Uterus (tissue), 4 donors: ENCODE data around the gene AMELX. TPM values are rescaled to one million over a fixed set of nuclear protein-coding genes. Genes with fewer than 3 reads are reported as not detected.

Source experiments
- DNase-seq, 2 donors: peaks; one replicate each; pipeline ENCODE4 v3.0.0-alpha.2; 2019 to 2020
- H3K27ac ChIP-seq, 2 donors: fragments of 200-600 bp; sonication (generic); 1 replicate in 1 of 2; 2 replicates in 1 of 2; pipeline ENCODE4 v1.5.1; 2016 to 2018
- H3K27me3 ChIP-seq, 2 donors: fragments of 200-600 bp; sonication (generic); one replicate each; pipeline ENCODE4 v1.5.1; 2018 to 2019; ENCODE audit warnings: control low read depth in 1 of 2
- H3K36me3 ChIP-seq, 2 donors: fragments of 200-600 bp; sonication (generic); one replicate each; pipeline ENCODE4 v1.5.1; 2019; ENCODE audit warnings: control low read depth in 1 of 2
- H3K4me1 ChIP-seq, 2 donors: fragments of 200-600 bp; sonication (generic); one replicate each; pipeline ENCODE4 v1.5.1; 2018 to 2019; ENCODE audit warnings: control low read depth in 1 of 2
- H3K4me3 ChIP-seq, 2 donors: fragments of 200-600 bp; sonication (generic); 1 replicate in 1 of 2; 2 replicates in 1 of 2; pipeline ENCODE4 v1.5.1; 2018 to 2019; ENCODE audit warnings: mild to moderate bottlenecking in 1 of 2
- H3K9me3 ChIP-seq, 2 donors: fragments of 200-600 bp; sonication (generic); one replicate each; pipeline ENCODE4 v1.5.1; 2019; ENCODE audit warnings: control low read depth in 1 of 2
- CTCF ChIP-seq, 4 experiments: fragments of 200-600 bp in 2 of 4; fragments of 450-650 bp in 2 of 4; sonication (generic) in 2 of 4; IDR thresholded peaks; one replicate each; pipeline ENCODE4 v1.5.1; 2016 to 2019; ENCODE audit warnings: antibody characterized with exemption in 4 of 4, mild to moderate bottlenecking in 2 of 4, moderate library complexity in 1 of 4
- POLR2A ChIP-seq, 2 donors: fragments of 450-650 bp; IDR thresholded peaks; one replicate each; pipeline ENCODE4 v1.6.1; 2016; ENCODE audit warnings: antibody characterized with exemption in 2 of 2, mild to moderate bottlenecking in 1 of 2, moderate library complexity in 1 of 2
- intact Hi-C: fragments of 100-400 bp; cut with DNase I; formaldehyde crosslinking; loops from one replicate; pipeline ENCODE4 v1.15.1; 2023; ENCODE audit warnings: low total_unique reads
- microRNA-seq: library from miRNA; unstranded; fragments of <30 nt; microRNA quantifications from one replicate; pipeline ENCODE4, GENCODE V29; 2016; ENCODE audit warnings: borderline microRNAs expressed, borderline replicate concordance
- small RNA-seq: library from RNA; depleted of rRNA; stranded (forward); fragments of <200 nt; gene quantifications from one replicate; pipeline ENCODE3, GENCODE V24; 2016
- total RNA-seq, 4 donors: library from RNA; depleted of rRNA in 3 of 4; stranded (reverse); fragments of >200 nt in 3 of 4; gene quantifications; one replicate each; pipeline versions ENCODE4 v1.1.0 to v1.2.4, GENCODE V29; 2014 to 2023
- donor health status: DM: yes; HTN: yes; CAD: no.

The AMELX gene
- total RNA-seq, 4 donors from 2014 or later, result not detected

GRCh38 chrX:11346121-11346682, 53.0 kb downstream of the AMELX start:
- H3K4me3 ChIP-seq, result no peak overlapping the region
- H3K36me3 ChIP-seq, result no peaks in the 10 kb centered on the region
- no peak for DNase-seq
- no peaks in the 10 kb centered on the region for H3K9me3 ChIP-seq
- H3K4me1 ChIP-seq, result no peaks in the 10 kb centered on the region
- TF ChIP-seq POLR2A (IDR thresholded peaks at IDR 0.05) (no peak), CTCF (IDR thresholded peaks at IDR 0.05) (no peak)
- H3K27ac ChIP-seq, result no peak overlapping the region
- no peaks in the 10 kb centered on the region for H3K27me3 ChIP-seq
- intact Hi-C loops, result no loop called here

- DNase-seq, result no peak
- TF ChIP-seq POLR2A (IDR thresholded peaks at IDR 0.05) (no peak), CTCF (IDR thresholded peaks at IDR 0.05) (no peak)
- H3K27ac ChIP-seq, result no peak overlapping the region
- no peaks in the 10 kb centered on the region for H3K36me3 ChIP-seq
- H3K4me1 ChIP-seq, result no peaks in the 10 kb centered on the region
- H3K9me3 ChIP-seq, result no peaks in the 10 kb centered on the region
- no peaks in the 10 kb centered on the region for H3K27me3 ChIP-seq
- H3K4me3 ChIP-seq, result no peak overlapping the region
- intact Hi-C loops, result no loop called here
Measured at GRCh38 chrX:11347300-11347699, 54.1 kb downstream of the AMELX start.

DNA sequence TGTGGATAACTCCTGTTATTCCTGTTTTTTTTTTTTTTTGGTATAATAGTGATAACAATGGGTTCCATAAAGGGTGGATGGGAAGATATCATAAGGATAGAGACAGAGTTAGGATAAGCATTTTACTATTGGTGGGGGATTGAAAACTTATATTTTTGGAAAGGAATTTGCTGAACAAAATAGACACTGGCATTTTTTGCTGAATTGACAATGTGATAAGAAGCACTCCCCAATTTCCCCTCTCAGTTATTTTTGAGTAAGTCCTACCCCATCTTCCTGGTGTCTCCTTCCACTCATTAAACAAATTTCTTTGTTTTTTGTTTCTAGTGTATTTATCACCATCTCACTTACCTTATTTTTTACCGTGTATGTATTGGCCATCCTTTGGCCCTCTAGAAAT, 55.8 kb downstream of the AMELX start:
- H3K9me3 ChIP-seq, result no peaks in the 10 kb centered on the region
- no peak overlapping the region for H3K4me3 ChIP-seq
- H3K27me3 ChIP-seq, result no peaks in the 10 kb centered on the region
- no peak for DNase-seq
- intact Hi-C loops, result no loop called here
- TF ChIP-seq POLR2A (IDR thresholded peaks at IDR 0.05) (no peak), CTCF (IDR thresholded peaks at IDR 0.05) (no peak)
- H3K4me1 ChIP-seq, result no peaks in the 10 kb centered on the region
- H3K27ac ChIP-seq, result no peak overlapping the region
- H3K36me3 ChIP-seq, result no peaks in the 10 kb centered on the region

DNA sequence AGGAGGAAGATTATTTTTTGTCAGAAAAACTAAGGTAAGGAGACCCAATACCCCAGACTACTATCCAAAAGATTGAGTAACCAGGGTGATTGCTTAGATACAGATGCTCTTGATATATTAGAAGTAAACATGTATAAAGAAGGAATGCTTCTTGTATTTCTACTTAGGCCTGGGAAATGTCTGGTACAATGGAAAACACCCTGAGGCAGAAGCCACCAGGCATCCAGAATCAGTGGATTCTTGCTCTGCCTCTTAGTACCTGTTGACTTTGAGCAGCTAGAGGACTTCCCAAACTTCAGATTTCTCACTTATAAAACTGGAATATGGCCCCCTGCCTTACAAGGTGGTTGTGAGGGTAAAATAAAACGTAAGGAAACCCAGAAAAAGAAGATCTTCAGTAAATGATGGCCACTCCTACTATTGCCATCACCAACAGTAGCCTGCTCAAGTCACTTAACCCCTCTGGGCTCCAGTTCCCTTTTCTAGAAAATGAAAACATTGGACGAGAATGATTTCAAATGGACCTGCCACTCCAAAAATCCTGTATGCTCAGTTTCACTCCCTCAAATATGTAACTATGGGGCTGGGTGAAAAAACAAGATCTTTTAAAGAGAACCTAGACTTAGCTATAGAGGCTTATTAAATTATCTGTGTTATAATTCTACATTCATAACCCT, 56.6 kb downstream of the AMELX start:
- Histone ChIP-seq H3K4me1 (no peaks in the 10 kb centered on the region), H3K4me3 (no peak overlapping the region), H3K27me3 (no peaks in the 10 kb centered on the region), H3K36me3 (no peaks in the 10 kb centered on the region), H3K27ac (peak overlapping the region in 1 of 2 donors; percentile 11), H3K9me3 (no peaks in the 10 kb centered on the region)
- DNase-seq, result no peak
- TF ChIP-seq POLR2A (IDR thresholded peaks at IDR 0.05) (no peak), CTCF (IDR thresholded peaks at IDR 0.05) (no peak)
- intact Hi-C loops, result no loop called here

Small RNA genes within 50 kb of the gene (microRNA-seq; reads per million reads assigned to microRNA genes)
- gene MIR548AX, result 2.5 reads per million

Small RNA genes within 50 kb of the gene (small RNA-seq; reads per million reads assigned to genes)
- not detected for gene MIR548AX

Other genes starting within 250 kb of the AMELX start
- 10 to 100 TPM in 1 of 4 donors, 1 to 10 TPM in 2, under 1 TPM in 1; 0.77 to 15.5 (median 6.6) TPM for gene HCCS, start 182.1 kb upstream of the AMELX start, total RNA-seq